ENCODE results near the gene ITSN1.
A peak's percentile ranks its signal among the peaks of the same experiment; 100 is the strongest.

ITSN1 gene

DNA sequence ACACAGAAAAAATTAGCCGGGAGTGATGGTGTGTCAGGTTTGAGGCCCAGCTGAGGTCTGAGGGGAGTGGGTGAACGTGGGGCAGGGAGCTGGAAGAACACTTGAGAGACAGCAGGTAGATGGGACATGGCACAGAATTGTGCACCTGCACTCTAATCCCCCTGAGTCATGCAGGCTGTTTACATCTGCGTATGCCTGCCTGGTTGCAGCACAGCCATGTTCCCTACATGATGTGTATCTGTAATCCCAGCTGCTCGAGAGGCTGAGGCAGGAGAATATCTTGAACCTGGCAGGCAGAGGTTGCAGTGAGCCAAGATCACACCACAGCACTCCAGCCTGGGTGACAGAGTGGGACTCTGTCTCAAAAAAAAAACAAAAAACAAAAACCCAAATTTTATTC, 228.5 kb downstream of the ITSN1 start:
- no peaks in the 10 kb centered on the region for H3K27me3 ChIP-seq (ENCODE audit: insufficient read depth, low read length)
- H4K12ac ChIP-seq (ENCODE audit: low read depth, low read length), result no peak overlapping the region
- no peaks in the 10 kb centered on the region for H3K79me1 ChIP-seq (ENCODE audit: low read length)
- H2AFZ ChIP-seq (ENCODE audit: insufficient read depth, low read length, poor library complexity), result no peak overlapping the region
- H3K4ac ChIP-seq (ENCODE audit: low read depth, low read length), result no peak overlapping the region
- no peak overlapping the region for H2AK5ac ChIP-seq (ENCODE audit: low read length)
- DNase-seq, result no peak
- H3K18ac ChIP-seq (ENCODE audit: low read length), result no peak overlapping the region
- H3K9me3 ChIP-seq (ENCODE audit: insufficient read depth, low read depth, low read length), result no peaks in the 10 kb centered on the region
- no peak overlapping the region for H2BK120ac ChIP-seq (ENCODE audit: insufficient read depth, low read length, poor library complexity)
- no peak overlapping the region for H3K9ac ChIP-seq (ENCODE audit: low read length)
- no peak overlapping the region for H3K23ac ChIP-seq (ENCODE audit: low read length)
- H3K14ac ChIP-seq (ENCODE audit: low read length), result no peak overlapping the region
- H3K4me1 ChIP-seq (ENCODE audit: control insufficient read depth in 1 of 2, insufficient read depth in 2 of 2, low read length in 2 of 2), result no peaks in the 10 kb centered on the region
- WGBS (ENCODE audit: extremely low coverage, insufficient coverage, insufficient read length), result no CpG with 5 or more reads among the region's 4 CpGs
- no peak overlapping the region for H4K8ac ChIP-seq (ENCODE audit: low read depth, low read length)
- H3K4me3 ChIP-seq (ENCODE audit: low read depth, low read length), result no peak overlapping the region
- no peak overlapping the region for H2BK5ac ChIP-seq (ENCODE audit: low read depth, low read length, poor library complexity)
- H4K91ac ChIP-seq (ENCODE audit: low read depth, low read length), result no peak overlapping the region
- H3K4me2 ChIP-seq (ENCODE audit: low read length), result no peak overlapping the region
- H2BK12ac ChIP-seq (ENCODE audit: low read length), result no peak overlapping the region
- no peak overlapping the region for H3K27ac ChIP-seq (ENCODE audit: low read depth, low read length)
- no peaks in the 10 kb centered on the region for H3K36me3 ChIP-seq (ENCODE audit: control insufficient read depth in 1 of 2, insufficient read depth in 2 of 2, low read length in 2 of 2)
- H3K79me2 ChIP-seq (ENCODE audit: control insufficient read depth, insufficient read depth, low read length, poor library complexity), result no peaks in the 10 kb centered on the region

DNA sequence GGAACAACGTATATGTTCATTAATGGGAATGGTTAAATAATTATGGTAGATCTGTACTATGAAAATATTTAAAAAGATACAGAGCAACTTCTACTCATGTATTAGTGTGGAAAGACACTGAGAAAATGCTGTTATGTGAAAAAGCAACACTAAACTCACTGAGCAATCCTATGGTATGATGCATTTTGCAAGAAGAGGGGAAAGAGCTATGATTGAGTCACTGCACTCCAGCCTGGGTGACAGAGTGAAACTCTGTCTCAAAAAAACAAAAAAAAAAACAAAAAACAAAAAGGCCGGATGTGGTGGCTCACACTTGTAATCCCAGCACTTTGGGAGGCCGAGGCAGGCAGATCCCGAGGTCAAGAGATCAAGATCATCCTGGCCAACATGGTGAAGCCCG, 228.9 kb downstream of the ITSN1 start:
- Histone ChIP-seq H4K8ac (ENCODE audit: low read depth, low read length) (no peak overlapping the region), H3K27ac (ENCODE audit: low read depth, low read length) (no peak overlapping the region), H4K12ac (ENCODE audit: low read depth, low read length) (no peak overlapping the region), H3K9ac (ENCODE audit: low read length) (no peak overlapping the region), H3K79me1 (ENCODE audit: low read length) (no peaks in the 10 kb centered on the region), H3K23ac (ENCODE audit: low read length) (no peak overlapping the region), H2BK5ac (ENCODE audit: low read depth, low read length, poor library complexity) (no peak overlapping the region), H2AK5ac (ENCODE audit: low read length) (no peak overlapping the region), H3K4me3 (ENCODE audit: low read depth, low read length) (no peak overlapping the region), H3K4me1 (ENCODE audit: control insufficient read depth in 1 of 2, insufficient read depth in 2 of 2, low read length in 2 of 2) (no peaks in the 10 kb centered on the region), H3K14ac (ENCODE audit: low read length) (no peak overlapping the region), H3K4me2 (ENCODE audit: low read length) (no peak overlapping the region), H3K79me2 (ENCODE audit: control insufficient read depth, insufficient read depth, low read length, poor library complexity) (no peaks in the 10 kb centered on the region), H3K27me3 (ENCODE audit: insufficient read depth, low read length) (no peaks in the 10 kb centered on the region), H3K36me3 (ENCODE audit: control insufficient read depth in 1 of 2, insufficient read depth in 2 of 2, low read length in 2 of 2) (no peaks in the 10 kb centered on the region), H3K9me3 (ENCODE audit: insufficient read depth, low read depth, low read length) (no peaks in the 10 kb centered on the region), H3K18ac (ENCODE audit: low read length) (no peak overlapping the region), H4K91ac (ENCODE audit: low read depth, low read length) (no peak overlapping the region), H2BK12ac (ENCODE audit: low read length) (no peak overlapping the region), H3K4ac (ENCODE audit: low read depth, low read length) (no peak overlapping the region), H2AFZ (ENCODE audit: insufficient read depth, low read length, poor library complexity) (no peak overlapping the region), H2BK120ac (ENCODE audit: insufficient read depth, low read length, poor library complexity) (no peak overlapping the region)
- DNase-seq, result peak in 1 of 2 donors; percentile 33
- no CpG with 5 or more reads among the region's 5 CpGs for WGBS (ENCODE audit: extremely low coverage, insufficient coverage, insufficient read length)

DNA sequence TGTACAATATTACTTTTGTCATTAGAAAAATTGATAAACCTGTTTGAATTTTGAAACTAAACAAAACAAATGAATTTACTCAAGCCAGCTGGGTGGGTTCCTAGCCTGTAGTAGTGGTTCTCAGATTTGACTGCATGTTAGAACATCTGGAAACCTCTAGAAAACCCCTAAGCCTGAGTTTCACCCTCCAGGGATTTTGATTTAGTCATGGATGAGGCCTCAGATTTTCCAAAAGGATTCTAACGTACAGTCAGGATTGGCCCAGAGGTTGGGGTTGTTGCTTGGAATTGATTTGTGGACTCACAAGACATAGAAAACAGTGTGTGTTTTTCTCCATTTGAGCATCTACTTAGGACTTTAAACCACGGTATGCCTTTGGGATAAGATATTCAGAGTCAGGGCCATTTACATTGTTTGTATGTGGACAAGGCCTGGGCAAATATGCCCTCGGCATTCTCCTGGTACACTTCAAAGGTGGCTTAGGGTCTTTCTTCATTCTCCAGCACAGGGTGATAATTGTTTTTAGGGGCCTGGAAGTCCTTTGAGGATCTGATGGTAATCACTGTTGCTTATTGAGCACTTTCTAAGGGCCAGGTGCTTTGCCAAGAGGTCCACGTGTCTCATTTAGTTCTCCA, 230.7 kb downstream of the ITSN1 start:
- Histone ChIP-seq H3K23ac (ENCODE audit: low read length) (no peak overlapping the region), H4K91ac (ENCODE audit: low read depth, low read length) (no peak overlapping the region), H3K18ac (ENCODE audit: low read length) (no peak overlapping the region), H2AFZ (ENCODE audit: insufficient read depth, low read length, poor library complexity) (no peak overlapping the region), H4K12ac (ENCODE audit: low read depth, low read length) (no peak overlapping the region), H2BK120ac (ENCODE audit: insufficient read depth, low read length, poor library complexity) (no peak overlapping the region), H3K4me2 (ENCODE audit: low read length) (no peak overlapping the region), H3K4me1 (ENCODE audit: control insufficient read depth in 1 of 2, insufficient read depth in 2 of 2, low read length in 2 of 2) (no peaks in the 10 kb centered on the region), H4K8ac (ENCODE audit: low read depth, low read length) (no peak overlapping the region), H3K79me1 (ENCODE audit: low read length) (no peaks in the 10 kb centered on the region), H3K9ac (ENCODE audit: low read length) (no peak overlapping the region), H2BK12ac (ENCODE audit: low read length) (no peak overlapping the region), H3K27ac (ENCODE audit: low read depth, low read length) (no peak overlapping the region), H3K79me2 (ENCODE audit: control insufficient read depth, insufficient read depth, low read length, poor library complexity) (no peaks in the 10 kb centered on the region), H3K4ac (ENCODE audit: low read depth, low read length) (no peak overlapping the region), H3K27me3 (ENCODE audit: insufficient read depth, low read length) (no peaks in the 10 kb centered on the region), H3K9me3 (ENCODE audit: insufficient read depth, low read depth, low read length) (no peaks in the 10 kb centered on the region), H2BK5ac (ENCODE audit: low read depth, low read length, poor library complexity) (no peak overlapping the region), H3K36me3 (ENCODE audit: control insufficient read depth in 1 of 2, insufficient read depth in 2 of 2, low read length in 2 of 2) (no peaks in the 10 kb centered on the region), H2AK5ac (ENCODE audit: low read length) (no peak overlapping the region), H3K14ac (ENCODE audit: low read length) (no peak overlapping the region), H3K4me3 (ENCODE audit: low read depth, low read length) (no peak overlapping the region)
- WGBS (ENCODE audit: extremely low coverage, insufficient coverage, insufficient read length), result no CpG with 5 or more reads among the region's 4 CpGs
- DNase-seq, result no peak

DNA sequence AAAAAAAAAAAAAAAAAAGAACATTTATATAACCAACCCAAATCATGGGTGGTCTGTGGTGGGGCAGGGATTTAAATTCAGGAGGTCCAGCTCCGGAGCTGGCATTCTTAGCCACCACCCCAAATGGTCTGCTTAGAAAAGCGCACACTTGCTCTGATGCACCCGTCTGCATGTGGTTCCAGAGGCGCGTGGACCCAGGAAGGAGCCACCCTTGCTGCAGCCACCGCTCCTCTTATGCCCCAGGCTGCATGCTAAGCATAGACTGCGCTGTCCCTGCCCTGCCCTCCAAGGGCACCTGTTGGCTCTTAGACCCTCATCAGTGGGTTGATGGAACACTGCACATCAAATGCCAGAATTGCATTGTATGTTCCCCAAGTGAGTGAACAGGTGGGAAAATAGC, 231.9 kb downstream of the ITSN1 start:
- Histone ChIP-seq H2BK12ac (ENCODE audit: low read length) (no peak overlapping the region), H3K9me3 (ENCODE audit: insufficient read depth, low read depth, low read length) (no peaks in the 10 kb centered on the region), H3K4ac (ENCODE audit: low read depth, low read length) (no peak overlapping the region), H3K27me3 (ENCODE audit: insufficient read depth, low read length) (no peaks in the 10 kb centered on the region), H3K9ac (ENCODE audit: low read length) (no peak overlapping the region), H3K79me1 (ENCODE audit: low read length) (no peaks in the 10 kb centered on the region), H4K12ac (ENCODE audit: low read depth, low read length) (no peak overlapping the region), H2BK120ac (ENCODE audit: insufficient read depth, low read length, poor library complexity) (no peak overlapping the region), H3K14ac (ENCODE audit: low read length) (no peak overlapping the region), H3K4me2 (ENCODE audit: low read length) (no peak overlapping the region), H3K4me1 (ENCODE audit: control insufficient read depth in 1 of 2, insufficient read depth in 2 of 2, low read length in 2 of 2) (no peaks in the 10 kb centered on the region), H2AFZ (ENCODE audit: insufficient read depth, low read length, poor library complexity) (no peak overlapping the region), H3K79me2 (ENCODE audit: control insufficient read depth, insufficient read depth, low read length, poor library complexity) (no peaks in the 10 kb centered on the region), H4K8ac (ENCODE audit: low read depth, low read length) (no peak overlapping the region), H3K23ac (ENCODE audit: low read length) (no peak overlapping the region), H2AK5ac (ENCODE audit: low read length) (no peak overlapping the region), H3K27ac (ENCODE audit: low read depth, low read length) (no peak overlapping the region), H3K36me3 (ENCODE audit: control insufficient read depth in 1 of 2, insufficient read depth in 2 of 2, low read length in 2 of 2) (no peaks in the 10 kb centered on the region), H4K91ac (ENCODE audit: low read depth, low read length) (no peak overlapping the region), H2BK5ac (ENCODE audit: low read depth, low read length, poor library complexity) (no peak overlapping the region), H3K4me3 (ENCODE audit: low read depth, low read length) (no peak overlapping the region), H3K18ac (ENCODE audit: low read length) (no peak overlapping the region)
- WGBS (ENCODE audit: extremely low coverage, insufficient coverage, insufficient read length), result no CpG with 5 or more reads among the region's 7 CpGs
- peak in 1 of 2 donors; percentile 5 for DNase-seq
